ENCODE results near the gene NKAPD1. TPM values are rescaled to one million over a fixed set of nuclear protein-coding genes. Genes with fewer than 3 reads are reported as not detected.

NKAPD1 gene
- total RNA-seq, 1 experiment from 2014 or later = 11.7 TPM

DNA sequence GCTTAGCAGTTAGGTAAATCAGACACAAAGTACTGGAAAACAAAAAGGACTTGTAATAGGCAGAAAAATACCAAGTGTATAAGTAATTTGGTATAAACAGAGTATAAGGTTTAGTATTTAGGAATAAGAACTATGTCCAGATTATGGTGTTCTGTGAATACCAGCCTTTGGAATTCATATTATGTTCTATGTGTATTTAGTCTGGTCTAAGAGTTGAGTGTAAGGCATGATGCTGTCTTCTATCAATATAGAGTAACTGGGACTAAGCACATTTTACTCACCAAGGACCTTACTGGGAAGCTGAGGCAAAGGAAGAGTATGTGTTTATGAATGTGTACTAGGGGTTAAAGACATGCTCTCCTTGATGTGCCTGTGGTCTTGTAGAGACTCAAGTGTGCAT, 22.1 kb downstream of the NKAPD1 start:
- H3K4me1 ChIP-seq (ENCODE audit: low read length) = no peaks in the 10 kb centered on the region
- H3K79me2 ChIP-seq (ENCODE audit: low read length) = 0 out of 2 replicates have a peak, but pooled peaks cover 4% of the 10 kb centered on the region
- H3K36me3 ChIP-seq (ENCODE audit: insufficient read depth, low read length) = 0 out of 2 replicates have a peak, but pooled peaks cover 4% of the 10 kb centered on the region
- H3K4me2 ChIP-seq (ENCODE audit: low read depth, low read length, poor library complexity, severe bottlenecking) = no peak overlapping the region
- H3K27me3 ChIP-seq (ENCODE audit: low read length) = no peaks in the 10 kb centered on the region
- no peaks in the 10 kb centered on the region for H4K20me1 ChIP-seq (ENCODE audit: insufficient read depth, low read depth, low read length)
- no peak overlapping the region for H2AFZ ChIP-seq (ENCODE audit: low read length)
- DNase-seq = no peak
- no peaks in the 10 kb centered on the region for H3K9me3 ChIP-seq (ENCODE audit: low read length)
- no peak overlapping the region for H3K27ac ChIP-seq (ENCODE audit: low read length)
- H3K9ac ChIP-seq (ENCODE audit: low read length) = no peak overlapping the region
- H3K4me3 ChIP-seq (ENCODE audit: low read length) = no peak overlapping the region
- H3K9me2 ChIP-seq (replicated peaks; ENCODE audit: insufficient read depth, low read length) = no peaks in the 10 kb centered on the region

DNA sequence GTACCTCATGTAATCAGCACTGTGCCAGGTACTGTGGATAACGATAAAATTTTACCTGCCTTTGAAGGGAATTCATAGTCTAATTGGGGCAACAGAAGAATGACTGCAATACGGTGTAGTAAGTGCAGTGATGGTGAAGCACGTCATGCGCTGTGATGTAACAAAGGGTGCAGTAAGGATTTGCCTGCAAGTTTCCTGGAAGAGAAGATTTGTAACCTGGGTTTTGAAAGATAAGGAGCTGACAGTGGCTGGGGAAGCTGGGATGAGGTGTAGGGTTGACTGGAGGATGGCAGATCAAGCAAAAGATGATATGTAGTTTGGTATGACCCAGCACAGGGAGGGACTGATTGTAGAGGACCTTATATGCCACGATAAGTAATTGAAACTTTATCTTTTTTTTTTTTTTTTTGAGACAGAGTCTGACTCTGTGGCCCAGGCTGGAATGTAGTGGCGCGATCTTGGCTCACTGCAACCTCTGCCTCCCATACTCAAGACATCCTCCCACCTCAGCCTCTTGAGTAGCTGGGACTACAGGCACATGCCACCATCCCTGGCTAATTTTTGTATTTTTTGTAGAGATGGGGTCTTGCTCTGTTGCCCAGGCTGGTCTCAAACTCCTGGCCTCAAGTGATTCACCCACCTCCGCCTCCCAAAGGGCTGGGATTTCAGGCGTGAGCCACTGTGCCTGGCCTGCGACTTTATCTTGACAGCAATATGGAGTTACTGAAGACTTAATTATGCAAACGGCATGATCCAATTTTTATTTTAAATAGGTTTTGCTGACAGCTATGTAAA, 23.8 kb downstream of the NKAPD1 start:
- Histone ChIP-seq H4K20me1 (ENCODE audit: insufficient read depth, low read depth, low read length) (no peaks in the 10 kb centered on the region), H3K9me3 (ENCODE audit: low read length) (no peaks in the 10 kb centered on the region), H3K4me2 (ENCODE audit: low read depth, low read length, poor library complexity, severe bottlenecking) (no peak overlapping the region), H3K27me3 (ENCODE audit: low read length) (no peaks in the 10 kb centered on the region), H2AFZ (ENCODE audit: low read length) (no peak overlapping the region), H3K9me2 (replicated peaks; ENCODE audit: insufficient read depth, low read length) (no peaks in the 10 kb centered on the region), H3K4me3 (ENCODE audit: low read length) (no peak overlapping the region), H3K9ac (ENCODE audit: low read length) (no peak overlapping the region), H3K36me3 (ENCODE audit: insufficient read depth, low read length) (no peaks in the 10 kb centered on the region), H3K4me1 (ENCODE audit: low read length) (no peaks in the 10 kb centered on the region), H3K79me2 (ENCODE audit: low read length) (no peaks in the 10 kb centered on the region), H3K27ac (ENCODE audit: low read length) (no peak overlapping the region)
- no peak for DNase-seq

DNA sequence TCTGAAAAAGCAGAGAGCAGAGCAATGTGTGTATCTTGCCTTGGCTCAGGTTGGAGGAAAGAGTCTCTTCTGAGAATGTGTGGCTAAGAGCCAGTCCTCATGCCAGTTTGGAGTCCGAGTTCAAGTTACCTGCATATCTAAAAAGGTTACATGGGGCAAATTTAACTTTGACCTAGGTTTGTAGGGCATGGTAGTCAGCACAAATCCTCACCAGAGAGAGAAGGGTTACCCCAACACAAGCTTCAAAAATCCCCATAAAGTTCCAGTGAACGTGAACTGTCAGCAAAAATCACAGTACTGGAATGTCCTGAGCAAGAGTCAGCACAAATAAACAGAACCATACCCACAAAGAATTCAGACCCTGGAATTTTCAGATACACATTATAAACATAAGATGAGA, 26.4 kb downstream of the NKAPD1 start:
- no peak overlapping the region for H3K9ac ChIP-seq (ENCODE audit: low read length)
- no peaks in the 10 kb centered on the region for H3K4me1 ChIP-seq (ENCODE audit: low read length)
- H3K79me2 ChIP-seq (ENCODE audit: low read length) = no peaks in the 10 kb centered on the region
- no peaks in the 10 kb centered on the region for H4K20me1 ChIP-seq (ENCODE audit: insufficient read depth, low read depth, low read length)
- no peak for DNase-seq
- H3K4me2 ChIP-seq (ENCODE audit: low read depth, low read length, poor library complexity, severe bottlenecking) = no peak overlapping the region
- H3K9me3 ChIP-seq (ENCODE audit: low read length) = no peaks in the 10 kb centered on the region
- H3K36me3 ChIP-seq (ENCODE audit: insufficient read depth, low read length) = no peaks in the 10 kb centered on the region
- H3K9me2 ChIP-seq (replicated peaks; ENCODE audit: insufficient read depth, low read length) = no peaks in the 10 kb centered on the region
- H3K4me3 ChIP-seq (ENCODE audit: low read length) = no peak overlapping the region
- no peak overlapping the region for H2AFZ ChIP-seq (ENCODE audit: low read length)
- no peaks in the 10 kb centered on the region for H3K27me3 ChIP-seq (ENCODE audit: low read length)
- H3K27ac ChIP-seq (ENCODE audit: low read length) = no peak overlapping the region

DNA sequence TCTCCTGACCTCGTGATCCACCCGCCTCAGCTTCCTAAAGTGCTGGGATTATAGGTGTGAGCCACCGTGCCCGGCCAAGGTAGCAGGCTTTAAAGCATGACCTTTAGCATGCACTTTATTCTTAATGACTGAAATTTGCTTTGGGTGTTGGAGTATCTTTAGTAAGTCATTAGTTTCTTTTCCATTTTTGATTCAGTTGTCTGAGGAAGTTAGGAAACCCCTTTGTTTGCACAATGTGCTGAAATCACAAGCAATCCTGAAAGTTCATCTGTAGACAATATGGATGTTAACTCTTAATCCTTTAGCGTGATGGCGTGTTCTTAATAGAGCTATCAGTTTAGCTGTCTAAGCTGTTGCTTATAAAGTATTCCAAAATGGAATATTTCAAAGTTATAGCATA, 29.3 kb downstream of the NKAPD1 start:
- H3K9me2 ChIP-seq (replicated peaks; ENCODE audit: insufficient read depth, low read length) = no peaks in the 10 kb centered on the region
- no peaks in the 10 kb centered on the region for H4K20me1 ChIP-seq (ENCODE audit: insufficient read depth, low read depth, low read length)
- no peaks in the 10 kb centered on the region for H3K36me3 ChIP-seq (ENCODE audit: insufficient read depth, low read length)
- no peaks in the 10 kb centered on the region for H3K4me1 ChIP-seq (ENCODE audit: low read length)
- H3K4me2 ChIP-seq (ENCODE audit: low read depth, low read length, poor library complexity, severe bottlenecking) = no peak overlapping the region
- no peak overlapping the region for H2AFZ ChIP-seq (ENCODE audit: low read length)
- DNase-seq = no peak
- H3K27me3 ChIP-seq (ENCODE audit: low read length) = no peaks in the 10 kb centered on the region
- H3K27ac ChIP-seq (ENCODE audit: low read length) = no peak overlapping the region
- H3K4me3 ChIP-seq (ENCODE audit: low read length) = no peak overlapping the region
- no peaks in the 10 kb centered on the region for H3K9me3 ChIP-seq (ENCODE audit: low read length)
- no peak overlapping the region for H3K9ac ChIP-seq (ENCODE audit: low read length)
- no peaks in the 10 kb centered on the region for H3K79me2 ChIP-seq (ENCODE audit: low read length)

DNA sequence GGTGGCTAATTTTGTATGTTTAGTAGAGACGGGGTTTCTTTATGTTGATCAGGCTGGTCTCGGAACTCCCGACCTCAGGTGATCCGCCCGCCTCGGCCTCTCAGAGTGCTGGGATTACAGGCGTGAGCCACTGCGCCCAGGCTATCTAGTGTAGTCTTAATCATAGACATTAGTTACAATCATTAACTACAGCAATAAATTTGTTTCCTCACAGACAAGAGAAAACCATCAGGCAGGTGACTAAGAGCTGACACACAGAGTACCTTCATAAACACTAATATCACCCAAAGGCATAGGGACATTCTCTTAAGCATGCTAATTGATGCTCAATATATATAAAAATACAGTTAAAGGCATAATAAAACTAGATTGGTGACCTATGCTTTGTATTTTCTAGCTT, 32.0 kb downstream of the NKAPD1 start:
- no peak overlapping the region for H3K9ac ChIP-seq (ENCODE audit: low read length)
- H4K20me1 ChIP-seq (ENCODE audit: insufficient read depth, low read depth, low read length) = no peaks in the 10 kb centered on the region

DNA sequence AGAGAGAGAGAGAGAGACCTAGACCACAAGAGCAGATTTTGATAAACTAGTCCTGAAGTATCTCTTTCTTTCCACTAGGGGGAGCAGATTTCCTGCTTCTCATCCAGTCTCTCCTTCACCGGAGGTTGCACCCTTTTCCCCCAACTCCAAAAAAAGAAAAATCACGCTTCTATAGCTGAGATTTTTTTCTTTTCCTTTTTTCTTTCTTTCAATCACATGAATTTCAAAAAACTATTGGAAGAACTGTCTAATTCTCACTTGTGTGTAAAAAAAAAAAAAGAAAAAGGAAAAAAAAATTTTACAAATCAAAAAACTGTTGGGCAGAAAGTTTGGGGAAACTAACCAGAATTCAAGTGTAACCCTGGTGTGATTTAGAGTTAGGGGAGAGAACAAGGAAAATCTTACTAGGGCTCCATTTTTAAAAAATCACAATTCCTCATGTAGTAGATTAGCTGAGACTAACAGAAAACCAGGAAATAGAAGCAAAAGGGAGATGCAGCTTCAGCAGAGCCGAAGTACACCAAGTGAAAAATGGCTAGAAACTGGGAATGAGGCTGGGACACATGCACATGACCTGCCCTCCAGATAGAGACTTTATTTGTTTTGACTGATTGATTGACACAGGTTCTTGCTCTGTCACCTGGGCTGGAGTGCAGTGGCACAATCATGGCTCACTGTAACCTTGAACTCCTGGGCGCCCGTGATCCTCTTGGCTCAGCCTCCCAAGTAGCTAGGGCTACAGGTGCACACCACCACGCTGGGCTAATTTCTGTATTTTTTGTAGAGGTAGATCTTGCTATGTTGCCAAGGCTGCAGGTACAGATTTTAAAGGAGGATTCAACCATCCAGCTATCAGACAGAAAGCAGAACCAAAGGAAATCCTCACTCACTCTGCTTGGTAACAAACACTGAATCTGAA, 39.7 kb downstream of the NKAPD1 start:
- no peaks in the 10 kb centered on the region for H3K4me1 ChIP-seq (ENCODE audit: low read length)
- no peaks in the 10 kb centered on the region for H3K36me3 ChIP-seq (ENCODE audit: insufficient read depth, low read length)
- H3K27ac ChIP-seq (ENCODE audit: low read length) = no peak overlapping the region
- DNase-seq = peak; percentile 74
- no peak overlapping the region for H3K9ac ChIP-seq (ENCODE audit: low read length)
- no peaks in the 10 kb centered on the region for H3K79me2 ChIP-seq (ENCODE audit: low read length)
- H3K9me3 ChIP-seq (ENCODE audit: low read length) = no peaks in the 10 kb centered on the region
- H3K27me3 ChIP-seq (ENCODE audit: low read length) = no peaks in the 10 kb centered on the region
- no peak overlapping the region for H2AFZ ChIP-seq (ENCODE audit: low read length)
- no peaks in the 10 kb centered on the region for H3K9me2 ChIP-seq (replicated peaks; ENCODE audit: insufficient read depth, low read length)
- no peaks in the 10 kb centered on the region for H4K20me1 ChIP-seq (ENCODE audit: insufficient read depth, low read depth, low read length)
- H3K4me2 ChIP-seq (ENCODE audit: low read depth, low read length, poor library complexity, severe bottlenecking) = peak overlapping the region; percentile 45
- no peak overlapping the region for H3K4me3 ChIP-seq (ENCODE audit: low read length)

More for the DNA sequence above, 32.0 kb downstream of the NKAPD1 start:
- Histone ChIP-seq H3K27ac (ENCODE audit: low read length) (no peak overlapping the region), H2AFZ (ENCODE audit: low read length) (no peak overlapping the region), H3K36me3 (ENCODE audit: insufficient read depth, low read length) (no peaks in the 10 kb centered on the region), H3K9me3 (ENCODE audit: low read length) (no peaks in the 10 kb centered on the region), H3K4me2 (ENCODE audit: low read depth, low read length, poor library complexity, severe bottlenecking) (no peak overlapping the region), H3K27me3 (ENCODE audit: low read length) (no peaks in the 10 kb centered on the region), H3K79me2 (ENCODE audit: low read length) (no peaks in the 10 kb centered on the region), H3K4me3 (ENCODE audit: low read length) (no peak overlapping the region), H3K9me2 (replicated peaks; ENCODE audit: insufficient read depth, low read length) (no peaks in the 10 kb centered on the region), H3K4me1 (ENCODE audit: low read length) (no peaks in the 10 kb centered on the region)
- no peak for DNase-seq

DNA sequence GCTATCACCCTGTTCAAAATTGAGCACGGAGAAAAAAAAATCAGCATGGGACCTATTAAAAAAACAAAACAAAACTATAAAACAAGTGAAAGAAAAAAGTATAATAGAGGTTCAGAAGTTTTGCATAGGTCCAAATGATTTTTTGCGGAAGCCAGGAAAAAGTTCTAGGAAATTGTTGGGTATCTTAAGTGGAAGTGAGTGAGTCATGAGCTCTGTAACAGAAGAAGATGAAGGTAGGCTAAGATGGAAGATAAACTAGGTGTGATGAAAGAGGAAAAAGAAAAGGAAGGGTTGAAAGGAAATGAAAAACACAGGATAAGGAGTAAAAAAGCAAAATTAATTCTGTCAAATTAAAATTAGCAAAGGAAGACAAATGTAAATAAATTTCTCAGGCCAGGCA, 40.4 kb downstream of the NKAPD1 start:
- no peak overlapping the region for H2AFZ ChIP-seq (ENCODE audit: low read length)
- no peaks in the 10 kb centered on the region for H3K9me2 ChIP-seq (replicated peaks; ENCODE audit: insufficient read depth, low read length)
- H4K20me1 ChIP-seq (ENCODE audit: insufficient read depth, low read depth, low read length) = no peaks in the 10 kb centered on the region
- no peak overlapping the region for H3K27ac ChIP-seq (ENCODE audit: low read length)
- H3K4me3 ChIP-seq (ENCODE audit: low read length) = no peak overlapping the region
- no peaks in the 10 kb centered on the region for H3K4me1 ChIP-seq (ENCODE audit: low read length)
- H3K9ac ChIP-seq (ENCODE audit: low read length) = no peak overlapping the region
- no peaks in the 10 kb centered on the region for H3K27me3 ChIP-seq (ENCODE audit: low read length)
- H3K4me2 ChIP-seq (ENCODE audit: low read depth, low read length, poor library complexity, severe bottlenecking) = no peak overlapping the region
- no peaks in the 10 kb centered on the region for H3K36me3 ChIP-seq (ENCODE audit: insufficient read depth, low read length)
- H3K79me2 ChIP-seq (ENCODE audit: low read length) = no peaks in the 10 kb centered on the region
- DNase-seq = no peak
- H3K9me3 ChIP-seq (ENCODE audit: low read length) = no peaks in the 10 kb centered on the region

DNA sequence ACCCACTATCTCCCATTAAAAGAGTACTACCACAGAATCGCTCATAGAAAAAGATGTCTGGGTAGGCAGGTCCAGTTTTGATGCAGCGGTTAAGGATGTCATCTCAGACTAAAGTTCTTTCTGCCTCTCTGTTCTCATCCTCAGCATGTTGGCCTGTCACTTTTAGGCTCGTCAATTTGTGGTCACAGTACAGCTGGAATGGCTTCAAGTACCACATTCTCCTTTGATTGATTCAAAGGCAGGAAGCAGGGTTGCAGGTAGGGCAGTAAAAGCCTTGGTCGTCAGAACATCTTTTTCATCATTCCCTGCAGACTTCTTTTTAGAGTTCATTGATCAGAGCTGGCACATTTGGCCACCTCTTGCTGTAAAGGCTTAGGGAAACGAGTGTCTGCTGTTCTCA, 41.3 kb downstream of the NKAPD1 start:
- Histone ChIP-seq H3K9ac (ENCODE audit: low read length) (no peak overlapping the region), H3K27ac (ENCODE audit: low read length) (no peak overlapping the region), H3K27me3 (ENCODE audit: low read length) (no peaks in the 10 kb centered on the region), H3K4me2 (ENCODE audit: low read depth, low read length, poor library complexity, severe bottlenecking) (no peak overlapping the region), H3K9me3 (ENCODE audit: low read length) (no peaks in the 10 kb centered on the region), H2AFZ (ENCODE audit: low read length) (no peak overlapping the region), H4K20me1 (ENCODE audit: insufficient read depth, low read depth, low read length) (no peaks in the 10 kb centered on the region), H3K4me1 (ENCODE audit: low read length) (no peaks in the 10 kb centered on the region), H3K9me2 (replicated peaks; ENCODE audit: insufficient read depth, low read length) (no peaks in the 10 kb centered on the region), H3K4me3 (ENCODE audit: low read length) (no peak overlapping the region), H3K79me2 (ENCODE audit: low read length) (no peaks in the 10 kb centered on the region), H3K36me3 (ENCODE audit: insufficient read depth, low read length) (no peaks in the 10 kb centered on the region)
- DNase-seq = no peak

Data from Karpas-422 (cell line).